GM21786 (cell line): Measurements from ENCODE around the gene LOC128125822.
"Not testable (repeated sequence)": the region's sequence is repeated elsewhere in the genome, so short reads cannot be mapped to it uniquely, and the experiment has no call there.

Experiments used
- ATAC-seq: cut with Tn5 transposase; IDR thresholded peaks from one replicate; pipeline ENCODE4 v1.9.1; 2021; ENCODE audit not compliant: unreplicated experiment

Gene LOC128125822

GRCh38 chr6:63572044-63572746 lies at the start of gene LOC128125822, which contains the start of gene PTP4A1:
TSS of gene LOC128125822 (plus strand) at chr6:63572480.
TSS of gene PTP4A1 (plus strand) at chr6:63572480. CDS start at chr6:63576881, 4,401 bp downstream.
- peak; percentile 89 for ATAC-seq

- ATAC-seq: not testable (repeated sequence)
Observed at GRCh38 chr6:63522911-63523287, 49.4 kb upstream of the LOC128125822 start.

GRCh38 chr6:63523630-63524029 lies 48.6 kb upstream of the LOC128125822 start:
- ATAC-seq: no peak

DNA sequence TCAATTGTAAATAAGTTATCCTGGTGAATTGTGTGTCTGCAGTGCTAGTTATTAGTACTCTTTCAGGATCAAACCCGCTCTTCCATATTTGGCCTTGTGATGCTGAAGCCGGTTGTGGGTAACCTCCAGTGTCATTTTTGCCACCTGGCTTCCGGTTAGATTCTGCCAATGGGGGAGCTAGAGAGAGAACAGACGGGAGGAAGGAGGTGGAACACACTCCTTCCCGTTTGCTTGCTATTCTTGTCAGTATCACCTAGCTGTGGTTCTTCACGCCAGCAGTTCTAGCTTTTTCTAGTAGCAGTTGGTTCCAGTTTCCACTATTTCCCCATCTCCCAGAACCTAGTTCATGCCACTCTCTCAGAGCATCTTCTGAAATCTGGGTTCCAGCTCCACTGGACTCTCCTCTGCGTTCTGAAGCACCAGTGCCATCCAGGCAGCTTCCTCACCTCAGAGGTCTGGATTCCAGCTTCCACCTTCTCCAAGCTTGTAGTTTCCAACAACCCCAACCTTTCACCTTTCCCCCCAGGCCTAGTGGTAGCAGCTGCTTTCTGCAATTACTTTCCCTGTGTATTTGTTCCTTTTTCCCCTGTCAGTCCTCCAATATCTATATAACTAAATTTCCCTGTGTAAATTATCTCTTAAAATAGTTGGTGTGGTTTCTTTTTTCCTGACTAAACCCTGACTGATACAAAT lies 46.9 kb upstream of the LOC128125822 start:
- ATAC-seq: no peak

DNA sequence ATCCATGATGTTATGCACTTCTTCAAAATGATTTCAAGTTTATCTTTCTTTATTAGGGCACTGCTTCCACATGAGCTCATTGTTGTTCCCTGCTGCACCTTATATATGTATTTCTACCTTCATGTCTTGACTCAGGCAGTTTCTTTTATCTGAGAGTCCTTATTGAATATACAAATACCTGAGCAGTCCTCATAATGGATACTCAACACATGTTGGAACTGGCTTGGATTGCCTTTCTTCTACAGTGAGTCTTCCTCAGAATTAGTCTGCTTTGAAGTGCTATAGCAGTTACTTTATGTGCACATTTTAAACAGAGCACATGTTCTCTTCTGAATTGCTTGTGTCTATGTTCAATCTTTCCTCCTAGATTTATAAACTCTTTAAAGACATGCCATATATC lies 45.3 kb upstream of the LOC128125822 start:
- ATAC-seq: no peak

- ATAC-seq: no peak
Observed at GRCh38 chr6:63527658-63528514, 44.4 kb upstream of the LOC128125822 start.

DNA sequence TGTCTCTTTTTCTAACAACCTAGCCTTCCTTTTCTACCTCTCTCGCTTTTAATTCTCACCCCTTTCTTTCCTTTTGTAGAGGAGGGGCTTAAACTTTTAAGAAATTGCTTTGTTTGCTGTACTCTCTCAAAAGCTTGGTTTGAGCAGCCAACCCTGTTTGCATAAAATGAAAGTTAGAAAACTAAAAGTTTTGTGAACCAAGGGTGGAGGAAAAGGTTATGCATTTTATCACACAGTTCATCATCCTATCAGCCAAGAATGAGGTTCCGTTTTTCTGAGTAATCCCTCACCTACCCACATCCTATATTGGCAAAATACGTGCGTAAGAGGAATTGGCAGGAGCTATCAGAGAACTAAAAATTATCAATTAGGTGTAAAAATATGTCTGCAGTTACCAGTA lies 42.8 kb upstream of the LOC128125822 start:
- no peak for ATAC-seq

DNA sequence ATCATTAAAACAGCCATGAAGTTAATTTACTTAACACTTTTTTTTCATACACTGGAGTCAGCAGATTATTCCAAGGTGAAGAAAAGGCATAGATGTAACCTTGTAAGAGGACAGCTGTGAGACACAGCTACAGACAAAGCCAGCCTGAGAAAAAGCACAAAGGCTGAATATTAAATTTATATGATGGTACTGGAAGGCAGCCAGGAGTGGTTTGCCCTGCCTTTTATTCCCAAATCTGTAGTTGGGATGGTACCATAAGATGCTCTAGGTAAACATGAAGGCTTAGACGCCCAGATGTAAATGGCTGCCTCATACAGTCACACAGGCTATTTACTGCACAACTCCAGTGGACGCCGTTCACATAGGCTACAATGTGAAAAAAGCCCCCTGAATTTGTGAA lies 42.1 kb upstream of the LOC128125822 start:
- no peak for ATAC-seq

DNA sequence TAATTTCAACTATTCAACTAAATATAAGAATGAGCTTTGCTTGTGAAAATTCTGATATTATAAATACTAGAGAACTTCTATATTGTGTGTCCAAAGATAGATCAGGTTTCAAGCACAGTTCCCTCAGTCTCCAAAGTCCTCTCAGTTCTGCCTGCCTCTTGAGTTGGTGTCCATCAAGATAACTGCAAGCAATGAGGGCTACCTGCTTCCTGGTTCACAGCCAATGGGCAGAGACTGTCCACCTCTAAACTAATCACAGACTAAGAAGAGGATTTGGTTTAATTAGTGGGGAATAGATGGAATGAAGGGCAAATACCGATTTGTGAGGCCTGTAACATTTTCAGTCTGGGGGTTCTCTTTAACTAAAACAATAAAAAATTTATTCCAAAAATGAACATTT lies 41.3 kb upstream of the LOC128125822 start:
- ATAC-seq: no peak

DNA sequence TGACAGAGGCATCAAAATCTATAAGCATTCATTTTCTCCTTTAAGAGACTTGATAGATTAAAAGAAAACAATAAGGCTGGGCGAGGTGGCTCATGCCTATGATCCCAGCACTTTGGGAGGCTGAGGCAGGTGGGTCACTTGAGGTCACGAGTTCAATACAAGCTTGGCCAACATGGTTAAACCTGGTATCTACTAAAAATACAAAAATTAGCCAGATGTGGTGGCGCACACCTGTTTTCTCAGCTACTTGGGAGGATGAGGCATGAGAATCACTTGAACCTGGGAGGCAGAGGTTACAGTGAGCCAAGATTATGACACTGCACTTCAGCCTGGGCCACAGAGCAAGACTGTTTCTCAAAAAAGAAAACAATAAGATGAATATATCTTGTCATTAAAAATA lies 39.3 kb upstream of the LOC128125822 start:
- ATAC-seq: no peak

GRCh38 chr6:63533952-63534351 lies 38.3 kb upstream of the LOC128125822 start:
- ATAC-seq: no peak

DNA sequence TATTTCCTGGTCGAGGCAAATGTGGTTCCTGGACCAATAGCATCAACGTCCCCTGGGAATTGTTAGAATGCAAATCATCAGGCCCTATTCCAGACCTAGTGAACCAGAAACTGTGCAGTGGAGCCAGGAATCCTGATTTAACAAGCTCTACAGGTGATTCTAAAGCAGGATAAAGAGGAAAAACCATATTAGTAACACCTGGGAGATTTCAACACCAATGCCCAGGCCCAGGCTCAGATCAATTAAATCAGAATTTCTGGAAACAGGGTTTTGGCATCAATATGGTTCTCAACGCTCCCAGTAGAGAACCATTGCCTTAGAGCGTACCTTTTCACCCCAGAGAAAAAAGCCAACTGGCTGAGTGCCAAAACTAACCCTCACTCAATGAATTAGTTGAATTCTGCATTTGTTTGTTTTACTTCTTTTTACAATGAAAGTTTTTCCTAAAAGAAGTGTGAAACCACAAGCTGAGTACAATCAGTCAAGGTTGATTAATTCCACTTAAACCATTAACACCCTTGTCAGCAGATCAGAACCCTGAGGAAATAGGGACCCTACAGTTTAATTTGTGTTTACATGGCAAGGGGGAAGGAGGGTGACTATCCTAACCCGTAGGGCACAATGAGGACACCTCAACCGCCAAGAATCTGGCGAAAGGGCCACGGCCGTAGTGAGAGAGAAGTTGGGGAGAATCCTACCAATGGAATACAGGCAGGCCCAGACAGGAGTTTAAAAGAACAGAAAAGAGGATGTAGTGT lies 34.9 kb upstream of the LOC128125822 start:
- ATAC-seq: peak; percentile 72

GRCh38 chr6:63537959-63538300 lies 34.4 kb upstream of the LOC128125822 start:
- no peak for ATAC-seq

DNA sequence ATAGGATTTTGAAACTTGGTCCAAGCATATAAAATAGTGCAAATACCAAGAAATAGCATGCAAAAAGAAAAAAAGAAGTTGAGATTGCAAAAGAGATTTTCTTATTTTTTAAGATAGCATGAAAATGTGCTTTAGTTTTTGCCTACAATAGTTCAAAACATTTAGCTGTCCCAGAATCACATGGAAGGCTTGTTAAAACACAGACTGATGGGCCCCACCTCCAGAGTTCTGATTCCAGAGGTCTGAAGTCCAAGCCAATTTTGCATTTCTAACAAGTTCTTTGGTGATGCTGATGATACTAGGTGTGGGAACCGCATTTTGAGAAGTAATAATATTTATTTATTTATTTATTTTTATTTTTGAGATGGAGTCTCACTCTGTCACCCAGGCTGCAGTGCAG lies 33.7 kb upstream of the LOC128125822 start:
- ATAC-seq: no peak

- ATAC-seq: no peak
Observed at GRCh38 chr6:63543001-63543400, 29.3 kb upstream of the LOC128125822 start.

GRCh38 chr6:63543982-63544381 lies 28.3 kb upstream of the LOC128125822 start:
- ATAC-seq: no peak

DNA sequence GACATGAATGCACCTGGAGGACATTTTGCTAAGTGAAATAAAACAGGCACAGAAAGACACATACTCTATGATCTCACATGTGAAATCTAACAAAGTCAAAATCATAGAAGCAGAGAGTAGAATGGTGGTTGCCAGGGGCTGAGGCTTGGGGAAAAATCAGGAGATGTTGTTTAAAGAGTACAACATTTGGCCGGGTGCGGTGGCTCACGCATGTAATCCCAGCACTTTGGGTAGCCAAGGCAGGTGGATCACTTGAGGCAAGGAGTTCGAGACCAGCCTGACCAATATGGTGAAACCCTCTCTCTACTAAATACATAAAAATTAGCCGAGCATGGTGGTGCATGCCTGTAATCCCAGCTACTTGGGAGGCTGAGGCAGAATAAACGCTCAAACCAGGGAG lies 26.0 kb upstream of the LOC128125822 start:
- ATAC-seq: no peak

GRCh38 chr6:63546697-63547096 lies 25.6 kb upstream of the LOC128125822 start:
- no peak for ATAC-seq

DNA sequence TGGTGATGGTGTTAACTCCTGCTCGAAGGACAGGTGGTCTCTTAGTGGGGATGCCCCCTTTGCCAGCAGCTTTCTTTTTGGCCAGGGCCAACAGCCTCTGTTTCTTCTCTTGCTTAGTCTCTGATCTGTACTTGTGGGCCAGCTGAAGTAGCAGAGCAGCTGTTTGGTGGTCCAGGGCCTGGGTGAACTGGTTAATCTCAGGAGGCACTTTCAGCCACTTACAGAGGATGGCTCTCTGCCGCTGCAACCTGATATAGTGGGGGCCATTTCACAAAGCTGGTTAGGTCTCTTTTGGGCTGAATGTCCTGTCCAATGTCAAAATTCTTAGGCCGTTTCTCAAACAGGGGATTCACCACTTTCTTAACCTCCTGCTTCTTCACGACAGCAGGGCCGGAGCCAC lies 23.2 kb upstream of the LOC128125822 start:
- no peak for ATAC-seq

DNA sequence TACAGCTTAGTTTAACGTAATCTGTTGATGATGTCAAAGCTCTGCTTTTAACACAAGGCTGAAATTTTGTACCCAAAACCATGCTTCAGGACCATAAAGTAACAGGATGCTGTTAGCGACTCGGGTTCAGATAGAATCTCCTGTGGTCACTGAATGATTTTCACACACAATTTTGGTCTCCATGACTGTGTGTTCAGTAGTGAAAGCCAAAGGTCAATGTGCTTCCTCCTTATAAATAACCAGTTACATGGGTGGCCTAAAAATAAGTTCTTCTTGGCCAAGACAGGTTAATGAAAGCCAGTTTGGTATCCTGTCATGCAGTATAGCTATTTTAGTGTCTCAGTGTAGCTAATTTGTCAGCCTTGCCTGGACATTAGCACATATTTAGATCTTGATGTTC lies 19.1 kb upstream of the LOC128125822 start:
- peak; percentile 99 for ATAC-seq

- ATAC-seq: no peak
Observed at GRCh38 chr6:63553900-63554299, 18.4 kb upstream of the LOC128125822 start.
